ENCODE measurements around the gene ZCCHC3.

ZCCHC3 gene

GRCh38 chr20:286508-286907 lies 10.9 kb upstream of the ZCCHC3 start:
- DNase-seq: no peak

- DNase-seq: no peak
These were observed 8.2 kb upstream of the ZCCHC3 start for GRCh38 chr20:288956-289692.

- DNase-seq: no peak
These were observed 7.7 kb upstream of the ZCCHC3 start for GRCh38 chr20:289693-290083.

GRCh38 chr20:290084-290831 lies 7.1 kb upstream of the ZCCHC3 start, which contains the start of gene C20orf96:
Gene C20orf96 (minus strand): TSS chr20:290750. CDS start chr20:290610, 140 bp downstream.
- peak; percentile 95 for DNase-seq

GRCh38 chr20:294602-295001 lies 2.8 kb upstream of the ZCCHC3 start:
- DNase-seq: no peak

GRCh38 chr20:295804-296203 lies 1.6 kb upstream of the ZCCHC3 start:
- no peak for DNase-seq

GRCh38 chr20:297925-298775 lies 780 bp downstream of the ZCCHC3 start:
- no peak for DNase-seq

GRCh38 chr20:298776-299391 lies 1.5 kb downstream of the ZCCHC3 start:
- no peak for DNase-seq

- DNase-seq: no peak
These were observed 3.1 kb downstream of the ZCCHC3 start for GRCh38 chr20:300345-300990.

- no peak for DNase-seq
These were observed 4.8 kb downstream of the ZCCHC3 start for GRCh38 chr20:301886-302848.

- DNase-seq: no peak
These were observed 8.4 kb downstream of the ZCCHC3 start for GRCh38 chr20:305745-306144.

- no peak for DNase-seq
These were observed 11.2 kb downstream of the ZCCHC3 start for GRCh38 chr20:308427-309038.

GRCh38 chr20:309306-309840 lies 12.0 kb downstream of the ZCCHC3 start:
- no peak for DNase-seq

- no peak for DNase-seq
These were observed 12.7 kb downstream of the ZCCHC3 start for GRCh38 chr20:309841-310644.

- DNase-seq: no peak
These were observed 13.3 kb downstream of the ZCCHC3 start for GRCh38 chr20:310645-311044.

- no peak for DNase-seq
These were observed 14.2 kb downstream of the ZCCHC3 start for GRCh38 chr20:311609-312008.

GRCh38 chr20:312067-312466 lies 14.7 kb downstream of the ZCCHC3 start:
- no peak for DNase-seq

- DNase-seq: no peak
These were observed 15.5 kb downstream of the ZCCHC3 start for GRCh38 chr20:312866-313265.

GRCh38 chr20:313402-313801 lies 16.0 kb downstream of the ZCCHC3 start:
- no peak for DNase-seq

GRCh38 chr20:313948-314347 lies 16.6 kb downstream of the ZCCHC3 start:
- DNase-seq: no peak
